ENCODE measurements around the gene ST6GALNAC6.
"Not testable (repeated sequence)": the region's sequence is repeated elsewhere in the genome, so short reads cannot be mapped to it uniquely, and the experiment has no call there.

Gene ST6GALNAC6

GRCh38 chr9:127871531-127871930 lies 27.9 kb downstream of the ST6GALNAC6 start:
- DNase-seq = no peak

DNA sequence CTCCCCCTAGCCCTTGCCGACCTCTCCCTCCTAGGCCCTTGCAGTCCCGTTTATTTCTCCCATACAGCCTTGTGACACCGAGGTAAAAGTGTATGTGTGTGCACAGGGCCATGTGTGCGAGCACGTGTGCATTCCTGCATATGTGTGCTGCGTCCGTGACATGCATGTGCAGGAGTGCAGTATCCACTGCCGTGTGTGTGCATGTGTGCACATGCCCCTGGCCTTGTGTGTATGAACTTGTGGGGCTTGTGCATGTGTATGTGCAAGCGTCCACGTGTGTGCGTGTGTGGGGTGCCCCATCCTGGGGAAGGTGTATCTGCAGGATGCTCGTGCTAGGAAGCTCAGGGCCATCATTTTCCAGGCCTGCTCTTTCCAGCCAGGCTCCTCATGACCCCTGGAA lies 28.5 kb downstream of the ST6GALNAC6 start:
- no peak for DNase-seq

GRCh38 chr9:127870153-127870491 lies 29.3 kb downstream of the ST6GALNAC6 start:
- DNase-seq = not testable (repeated sequence)

DNA sequence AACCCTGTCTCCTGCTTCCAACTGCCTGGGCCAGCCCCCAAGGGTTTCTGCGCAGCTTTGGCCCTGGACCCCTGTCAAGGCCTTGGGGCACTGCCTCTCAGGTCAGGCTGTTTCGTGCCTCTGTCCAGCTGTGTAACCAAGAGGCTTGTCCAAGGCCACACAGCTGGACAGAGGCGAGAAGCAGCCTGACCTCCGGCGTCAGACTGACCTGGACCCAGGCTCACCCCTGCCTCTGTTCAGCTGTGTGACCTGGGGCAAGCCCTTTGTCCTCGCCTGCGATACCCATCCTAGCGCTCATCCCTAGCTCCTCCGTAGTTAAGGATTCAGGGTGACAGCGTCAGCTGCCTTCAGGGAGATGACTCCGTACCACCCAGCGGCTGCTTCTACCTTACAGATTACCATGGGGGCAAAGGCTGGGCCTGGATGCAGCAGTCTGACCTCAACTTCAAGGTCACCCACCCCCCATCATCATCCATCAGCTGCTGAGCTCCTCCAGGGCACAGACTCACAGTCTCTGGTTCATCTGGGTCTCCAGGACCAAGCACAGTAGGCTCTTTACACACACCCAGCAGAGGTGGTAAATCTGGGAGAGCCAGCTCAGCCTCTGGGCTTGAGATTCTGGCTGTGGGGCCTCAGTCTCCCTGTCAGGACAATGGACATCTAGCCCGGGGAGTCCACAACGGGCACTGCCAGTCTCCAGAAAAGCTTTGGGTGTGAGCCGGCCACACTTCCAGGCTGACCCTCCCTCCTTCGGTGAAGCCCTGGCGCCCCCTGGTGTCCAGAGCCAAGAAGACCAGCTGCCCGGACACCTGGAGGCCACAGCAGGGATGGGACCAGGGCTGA lies 29.9 kb downstream of the ST6GALNAC6 start:
- peak; percentile 89 for DNase-seq

DNA sequence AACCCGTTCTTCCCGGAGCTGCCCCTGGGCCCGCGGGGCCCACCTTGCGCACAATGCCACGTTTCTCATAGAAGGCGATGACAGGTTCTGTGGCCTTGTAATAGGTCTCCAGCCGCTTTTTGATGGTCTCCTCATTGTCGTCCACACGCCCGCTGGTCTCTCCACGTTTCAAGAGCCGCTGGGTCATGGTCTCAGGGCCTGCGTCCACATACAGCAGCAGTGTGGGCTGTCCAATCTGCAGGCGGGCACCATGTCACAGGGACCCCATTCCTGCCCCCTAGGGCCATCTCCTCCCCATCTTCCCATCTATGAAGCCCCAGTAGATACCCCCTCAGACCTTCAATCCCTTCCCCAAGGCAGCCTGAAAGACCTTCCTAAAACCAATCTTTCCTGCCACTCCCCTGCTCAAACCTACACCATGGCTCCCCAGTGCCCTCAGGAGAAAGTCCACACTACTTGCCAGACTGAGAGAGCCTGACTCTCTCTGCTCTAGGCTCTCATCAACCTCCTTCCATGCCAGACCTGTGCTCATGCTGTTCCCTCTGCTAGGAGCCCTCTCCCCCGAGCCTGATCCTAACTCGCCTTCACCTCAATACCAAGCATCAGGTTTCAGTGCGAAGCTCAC lies 31.0 kb downstream of the ST6GALNAC6 start:
- DNase-seq = no peak

GRCh38 chr9:127867356-127868277 lies 31.8 kb downstream of the ST6GALNAC6 start:
- no peak for DNase-seq

GRCh38 chr9:127866535-127866934 lies 32.9 kb downstream of the ST6GALNAC6 start:
- DNase-seq = no peak

GRCh38 chr9:127865645-127866464 lies 33.5 kb downstream of the ST6GALNAC6 start:
- no peak for DNase-seq

- DNase-seq = no peak
Measured at GRCh38 chr9:127863191-127863621, 36.2 kb downstream of the ST6GALNAC6 start.

DNA sequence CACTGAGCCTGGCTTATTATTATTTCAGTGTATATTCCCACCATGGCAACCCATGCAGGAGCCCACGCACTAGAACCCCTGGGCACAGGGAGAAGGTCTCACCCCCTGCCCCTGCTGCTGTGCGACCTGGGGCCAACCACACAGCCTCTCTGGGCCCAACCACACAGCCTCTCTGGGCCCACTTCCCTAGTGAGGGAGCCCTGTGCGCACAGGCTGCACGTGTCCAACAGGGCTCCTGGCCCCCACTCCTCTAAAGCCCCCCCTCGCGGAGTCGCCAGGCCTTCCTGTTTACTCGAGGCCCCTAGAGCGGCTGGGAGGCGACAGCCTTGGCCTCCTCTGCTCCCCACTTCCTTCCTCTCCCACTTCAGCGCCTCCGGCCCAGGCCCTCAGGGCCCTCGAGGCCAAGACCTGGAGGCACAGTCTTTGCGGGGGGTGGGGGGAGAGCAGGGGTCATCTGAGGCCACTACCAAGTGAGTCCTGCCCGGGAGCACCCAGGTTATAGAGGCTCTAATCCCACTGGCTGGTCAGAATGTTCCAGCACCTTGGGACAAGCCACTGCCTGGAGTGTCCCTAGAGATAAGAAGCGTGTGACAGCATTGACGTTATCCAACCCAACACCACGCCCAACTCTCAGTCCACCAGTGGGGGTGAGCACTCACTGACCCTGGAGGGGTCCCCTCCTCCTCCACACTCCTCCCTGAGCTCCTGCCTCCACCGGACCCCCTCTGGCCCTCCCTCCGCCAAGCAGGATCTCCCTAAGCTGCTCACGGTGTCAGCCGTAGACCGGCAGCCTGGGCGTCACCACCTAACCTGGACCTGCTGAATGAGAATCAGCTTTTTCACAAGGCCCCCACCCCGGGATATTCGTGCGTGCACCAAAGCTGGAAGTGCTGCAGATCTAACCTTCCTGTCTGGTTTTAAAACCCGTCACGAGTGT lies 37.1 kb downstream of the ST6GALNAC6 start:
- DNase-seq = peak; percentile 74

DNA sequence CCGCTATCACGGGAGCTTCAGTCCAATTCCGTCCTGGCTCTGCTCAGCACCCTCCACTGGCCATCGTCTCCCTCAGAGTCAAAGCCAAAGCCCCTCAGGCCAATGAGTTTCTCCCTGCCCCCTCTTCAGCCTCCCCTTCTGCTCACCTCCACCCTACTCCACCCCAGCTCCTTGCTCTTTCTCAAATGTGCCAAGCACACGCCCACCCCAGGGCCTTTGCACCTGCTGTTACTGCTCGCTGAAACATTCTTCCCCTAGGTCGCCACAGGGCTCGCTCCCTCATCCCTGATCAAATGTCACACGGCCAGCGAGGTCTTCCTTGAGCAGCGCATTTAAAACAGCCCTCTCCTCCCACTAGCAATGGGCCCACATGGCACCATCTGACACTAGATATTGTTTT lies 38.6 kb downstream of the ST6GALNAC6 start:
- DNase-seq = no peak

- no peak for DNase-seq
Measured at GRCh38 chr9:127860260-127860659, 39.1 kb downstream of the ST6GALNAC6 start.

GRCh38 chr9:127858041-127858512 lies 41.3 kb downstream of the ST6GALNAC6 start:
- DNase-seq = peak; percentile 60

DNA sequence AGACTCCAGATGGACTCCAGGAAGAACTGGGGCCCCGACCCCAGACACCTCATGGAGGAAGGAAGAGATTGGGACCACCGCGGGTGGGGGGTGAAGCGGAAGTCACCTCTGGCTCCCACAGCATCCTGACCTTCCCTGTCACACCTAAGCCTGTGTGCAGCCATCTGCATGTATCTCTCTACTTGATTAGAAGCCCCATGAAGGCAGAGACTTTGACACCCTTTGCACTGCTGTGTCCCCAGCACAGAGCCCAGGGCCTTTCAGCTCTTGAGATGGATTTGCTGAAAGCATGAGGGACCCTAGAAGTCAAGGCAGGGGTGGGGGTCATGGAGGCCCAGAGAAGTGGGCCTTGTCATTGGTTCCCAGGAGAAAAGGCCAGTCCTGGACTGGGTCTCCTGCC lies 42.1 kb downstream of the ST6GALNAC6 start:
- no peak for DNase-seq

DNA sequence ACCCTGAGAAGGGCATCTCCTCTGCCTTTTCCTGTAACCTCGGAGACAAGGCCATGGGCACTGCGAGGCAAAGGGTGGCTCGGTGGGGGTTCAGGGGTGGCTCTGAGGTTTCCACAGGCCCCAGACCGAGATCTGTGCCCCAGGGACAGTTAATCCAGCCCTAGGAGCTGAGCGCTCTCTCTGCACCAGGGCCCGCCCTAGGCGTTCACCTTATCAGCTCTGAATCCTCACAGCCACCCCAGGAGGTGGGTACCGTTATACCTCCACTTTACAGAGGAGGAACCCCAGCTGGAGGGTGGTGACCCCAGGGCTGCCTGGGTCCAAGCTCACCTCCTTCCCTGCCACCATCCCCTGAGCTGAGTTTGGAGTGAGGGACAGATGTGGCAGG lies 42.7 kb downstream of the ST6GALNAC6 start:
- no peak for DNase-seq

DNA sequence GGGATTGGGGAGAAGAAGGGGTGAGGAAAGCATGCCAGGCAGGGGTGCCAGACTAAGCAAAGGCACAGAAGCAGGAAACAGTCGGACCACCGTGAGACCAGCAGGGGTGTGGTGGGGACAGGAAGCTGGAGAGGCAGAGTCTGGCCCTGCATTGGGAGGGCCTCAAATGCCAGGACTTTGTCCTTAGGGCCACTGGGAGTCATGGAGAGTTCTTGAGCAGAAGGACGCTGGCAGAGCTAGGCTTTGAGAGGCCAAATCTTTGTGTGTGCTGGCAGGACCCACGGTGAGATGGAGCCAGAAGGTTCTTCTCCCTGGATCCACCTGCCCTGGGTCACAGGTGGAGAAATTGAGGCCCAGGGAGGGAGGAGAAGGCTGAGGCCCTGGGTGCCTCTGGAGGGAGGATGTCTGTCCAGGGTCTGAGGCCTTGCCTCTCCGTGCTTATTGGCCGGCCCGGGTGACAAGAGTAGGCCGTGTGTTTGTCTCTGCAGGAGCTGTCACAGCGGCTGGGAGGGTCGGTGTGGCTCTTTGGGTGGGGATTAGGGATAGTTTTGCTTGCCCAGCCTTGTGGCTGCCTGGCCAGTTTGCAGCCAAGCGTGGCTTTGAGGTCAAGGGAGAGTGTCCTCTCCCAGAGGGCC lies 43.2 kb downstream of the ST6GALNAC6 start:
- no peak for DNase-seq

GRCh38 chr9:127855522-127855921 lies 43.9 kb downstream of the ST6GALNAC6 start:
- DNase-seq = no peak

DNA sequence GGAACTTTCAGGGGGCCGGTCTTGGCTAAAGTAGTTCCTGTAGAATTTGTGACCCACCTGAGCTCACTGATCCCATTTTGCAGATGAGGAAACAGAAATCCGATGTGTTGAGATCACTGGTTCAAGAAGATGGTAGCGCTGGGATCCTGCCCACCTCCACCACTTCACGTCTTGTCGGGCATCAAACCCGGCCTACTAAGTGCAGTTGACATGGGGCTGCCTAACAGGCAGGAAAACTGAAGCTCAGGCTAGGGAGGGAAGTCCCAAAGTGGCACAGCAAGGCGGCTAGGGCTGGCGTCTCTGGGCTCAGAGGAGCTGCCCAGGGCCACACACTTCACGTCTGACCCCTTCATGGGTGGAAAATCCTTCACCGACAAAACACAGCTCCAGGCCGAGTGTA lies 44.4 kb downstream of the ST6GALNAC6 start:
- DNase-seq = no peak

- peak; percentile 83 for DNase-seq
Measured at GRCh38 chr9:127854184-127854806, 45.1 kb downstream of the ST6GALNAC6 start, which contains the start of gene ENG. Gene ENG, minus strand, starts transcription at chr9:127854658. Its CDS starts 303 bp downstream, at chr9:127854355.

All from right hindlimb (tissue), 1 donor.